GM18520 (cell line): Measurements from ENCODE around the gene YIF1B.

ENCODE experiments used
- ATAC-seq: cut with Tn5 transposase; IDR thresholded peaks from one replicate; pipeline ENCODE4 v1.9.1; 2021; ENCODE audit not compliant: unreplicated experiment

The YIF1B gene

DNA sequence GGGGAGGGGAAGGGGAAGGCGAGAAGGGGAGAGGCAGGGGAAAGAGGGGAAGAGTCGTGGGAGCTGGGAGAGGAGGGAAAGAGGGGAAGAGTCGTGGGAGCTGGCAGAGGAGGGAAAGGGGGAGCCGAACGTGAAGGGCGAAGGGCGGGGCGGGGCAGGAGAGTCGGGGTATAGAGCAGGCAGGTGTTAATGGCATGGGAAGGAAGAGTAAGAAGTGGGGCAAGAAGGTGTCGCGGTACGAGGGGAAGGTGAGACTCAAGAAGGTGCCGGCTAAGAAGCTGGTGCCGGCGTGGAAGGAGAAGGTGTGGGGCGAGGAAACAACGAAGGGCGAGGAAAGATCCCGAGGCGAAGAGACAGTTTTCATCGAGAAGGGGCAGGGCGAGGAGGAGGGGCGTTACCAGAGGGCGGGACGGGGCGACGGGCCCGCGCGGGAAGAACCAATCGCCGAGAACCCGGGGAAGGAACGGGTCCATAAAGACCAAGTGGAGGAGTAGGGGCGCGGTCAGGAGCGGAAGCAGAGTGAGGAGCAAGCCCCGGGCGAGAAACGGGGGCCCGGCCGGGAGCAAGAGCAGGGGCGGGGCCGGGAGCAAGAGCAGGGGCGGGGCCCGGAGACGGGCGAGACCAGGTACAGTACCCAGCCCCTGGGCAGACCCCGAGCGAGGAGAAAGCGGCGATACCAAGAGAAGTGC, 20.3 kb upstream of the YIF1B start:
- ATAC-seq = peak; percentile 63

GRCh38 chr19:38333245-38333644, 17.5 kb upstream of the YIF1B start:
- ATAC-seq = no peak

DNA sequence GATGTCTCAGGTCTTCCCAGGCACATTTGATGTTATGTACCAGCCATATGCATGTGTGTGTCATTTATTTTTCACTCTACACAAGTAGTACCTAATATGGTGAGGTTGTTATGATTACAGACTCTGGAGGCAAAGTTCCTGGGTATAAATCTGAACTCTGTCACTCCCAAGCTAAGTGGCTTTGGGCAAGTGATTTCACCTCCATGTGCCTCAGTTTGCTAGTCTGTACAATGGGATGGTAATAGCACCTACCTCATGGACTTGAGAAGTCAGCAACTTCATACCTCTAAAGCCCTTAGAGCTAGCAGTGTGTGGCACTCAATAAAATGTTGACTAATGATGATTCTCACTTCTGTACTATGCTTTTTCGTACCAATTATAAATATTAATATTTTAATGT, 16.0 kb upstream of the YIF1B start:
- no peak for ATAC-seq

- ATAC-seq = no peak
Observed at GRCh38 chr19:38329651-38330050, 13.9 kb upstream of the YIF1B start.

GRCh38 chr19:38326591-38326990, 10.8 kb upstream of the YIF1B start:
- ATAC-seq = no peak

DNA sequence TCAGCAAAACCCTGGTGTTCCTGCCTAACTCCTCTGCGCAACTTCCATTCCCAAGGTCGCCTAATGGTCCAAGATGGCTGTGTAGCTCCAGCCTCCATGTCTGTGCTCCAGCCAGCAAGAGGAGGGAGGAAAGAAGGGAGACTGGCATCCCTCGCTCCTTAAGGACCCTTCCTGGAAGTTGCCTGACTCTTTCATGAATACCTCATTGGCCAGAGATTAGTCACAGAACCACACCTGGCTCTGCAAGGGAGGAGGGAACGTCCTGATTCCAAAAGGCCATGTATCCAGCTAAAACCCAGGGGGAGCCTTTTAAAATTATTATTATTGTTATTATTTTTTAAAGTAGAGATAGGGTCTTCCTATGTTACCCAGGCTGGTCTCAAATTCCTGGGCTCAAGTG, 8.7 kb upstream of the YIF1B start:
- no peak for ATAC-seq

GRCh38 chr19:38323291-38323690, 7.5 kb upstream of the YIF1B start:
- ATAC-seq = no peak

- ATAC-seq = no peak
Observed at GRCh38 chr19:38321646-38322196, 6.0 kb upstream of the YIF1B start.

- no peak for ATAC-seq
Observed at GRCh38 chr19:38320969-38321339, 5.2 kb upstream of the YIF1B start.

DNA sequence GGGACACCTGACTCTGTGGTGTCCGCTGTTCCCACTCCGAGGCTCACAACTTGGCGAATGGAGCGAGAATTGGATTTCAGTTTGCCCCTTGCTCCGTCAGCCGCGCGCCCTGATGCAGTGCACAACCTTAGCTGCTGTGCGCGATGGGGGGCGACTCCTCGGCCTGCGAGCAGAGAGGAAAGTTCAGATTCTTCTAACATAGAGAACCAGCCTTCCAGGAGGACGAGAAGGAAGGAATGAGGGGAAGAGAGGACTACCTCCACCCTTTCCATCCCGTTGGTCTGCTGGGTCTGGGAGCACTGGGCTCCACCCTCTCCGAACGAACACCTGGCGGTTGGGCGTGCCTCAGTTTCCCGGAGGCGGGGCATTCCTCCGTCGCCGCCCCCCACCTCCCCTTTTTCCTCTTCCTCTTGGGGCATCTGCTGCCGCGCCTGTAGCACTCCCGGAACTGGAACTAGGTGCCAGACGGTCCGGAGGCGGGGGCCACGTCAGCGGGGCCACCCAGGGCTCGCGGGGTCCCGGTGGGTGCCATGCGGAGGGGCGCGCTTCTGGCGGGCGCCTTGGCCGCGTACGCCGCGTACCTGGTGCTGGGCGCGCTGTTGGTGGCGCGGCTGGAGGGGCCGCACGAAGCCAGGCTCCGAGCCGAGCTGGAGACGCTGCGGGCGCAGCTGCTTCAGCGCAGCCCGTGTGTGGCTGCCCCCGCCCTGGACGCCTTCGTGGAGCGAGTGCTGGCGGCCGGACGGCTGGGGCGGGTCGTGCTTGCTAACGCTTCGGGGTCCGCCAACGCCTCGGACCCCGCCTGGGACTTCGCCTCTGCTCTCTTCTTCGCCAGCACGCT, 3.9 kb upstream of the YIF1B start, which contains the start of gene KCNK6:
TSS of gene KCNK6 (plus strand) at position 425 of the 838 bp plus-strand sequence. CDS start at position 531, 106 bp downstream.
- ATAC-seq = no peak

DNA sequence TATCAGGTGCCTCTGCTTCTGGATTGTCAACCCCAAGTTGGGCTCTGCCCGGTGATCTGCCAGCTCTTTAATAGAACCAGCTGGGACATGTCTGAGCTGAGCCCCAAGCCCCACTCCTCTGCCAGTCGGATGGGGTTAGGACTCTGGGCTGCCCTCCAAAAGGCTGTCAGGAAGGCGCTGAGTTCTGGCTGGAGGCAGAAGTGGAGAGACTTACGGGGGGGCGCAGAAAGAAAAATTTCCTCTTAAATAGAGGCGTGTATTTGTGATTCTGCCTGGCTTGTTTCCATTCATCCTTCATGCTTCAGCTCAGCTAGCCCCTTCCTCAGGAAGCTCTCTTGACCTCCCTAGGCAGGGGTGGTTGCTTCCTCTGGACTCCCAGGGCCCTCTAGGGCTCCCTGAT, 2.9 kb upstream of the YIF1B start:
- ATAC-seq = no peak

DNA sequence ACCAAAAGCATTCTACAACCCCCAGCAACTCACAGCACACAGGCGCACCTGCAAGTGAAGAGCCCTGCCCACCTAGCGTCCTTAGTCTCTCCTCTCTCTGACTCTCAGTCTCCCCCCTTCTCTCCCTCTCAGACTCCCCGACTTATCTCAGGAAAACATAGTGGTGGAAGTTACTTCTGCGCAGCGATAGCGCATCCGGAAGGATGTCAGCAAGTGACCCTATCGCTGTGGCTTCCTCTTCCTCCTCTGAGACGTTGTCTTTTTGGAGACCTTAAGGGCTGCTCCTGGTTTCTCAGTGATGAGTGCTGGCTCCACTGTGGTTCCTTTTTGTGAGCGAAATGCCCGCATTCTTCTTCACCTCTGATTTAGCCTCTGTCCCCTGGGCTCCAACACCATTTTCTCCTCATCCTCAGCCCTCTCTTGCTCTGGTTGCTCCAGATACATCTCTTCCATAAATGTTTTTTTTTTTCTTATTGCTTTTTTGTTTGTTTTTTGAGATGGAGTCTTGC, 1.4 kb upstream of the YIF1B start:
- ATAC-seq = no peak

GRCh38 chr19:38316477-38317067, 825 bp upstream of the YIF1B start:
- ATAC-seq = no peak

DNA sequence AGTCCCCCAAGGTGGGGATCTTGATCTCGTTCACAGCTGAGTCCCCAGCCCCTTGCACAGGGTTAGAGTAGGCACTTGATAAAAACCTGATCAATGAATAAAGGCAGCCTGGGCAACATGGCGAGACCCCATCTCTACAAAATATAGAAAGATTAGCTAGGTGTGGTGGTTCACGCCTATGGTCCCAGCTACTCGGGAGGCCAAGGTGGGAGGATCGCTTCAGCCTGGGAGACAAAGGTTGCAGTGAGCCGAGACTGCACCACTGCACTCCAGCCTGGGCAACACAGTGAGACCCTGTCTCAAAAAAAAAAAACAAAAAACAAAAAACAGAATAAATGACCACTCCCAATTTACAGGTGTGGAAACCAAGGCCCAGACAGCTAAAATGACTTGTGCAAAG, 4.8 kb downstream of the YIF1B start:
- ATAC-seq = no peak

DNA sequence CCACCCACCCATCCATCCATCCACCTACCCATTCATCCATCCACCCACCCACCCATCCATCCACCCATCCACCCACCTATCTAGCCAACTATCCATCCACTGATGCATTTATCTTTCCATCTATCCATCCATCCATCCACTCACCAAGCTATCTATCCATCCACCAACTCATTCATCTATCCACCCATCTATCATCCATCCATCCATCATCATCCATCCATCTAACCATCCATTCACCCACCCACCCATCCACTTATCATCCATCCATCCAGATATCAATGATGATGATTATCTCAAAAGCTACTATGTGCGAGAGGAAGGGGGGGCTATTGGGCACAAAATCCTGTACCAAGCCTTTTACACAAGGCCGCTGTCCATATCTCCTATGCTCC, 5.5 kb downstream of the YIF1B start:
- ATAC-seq = no peak

DNA sequence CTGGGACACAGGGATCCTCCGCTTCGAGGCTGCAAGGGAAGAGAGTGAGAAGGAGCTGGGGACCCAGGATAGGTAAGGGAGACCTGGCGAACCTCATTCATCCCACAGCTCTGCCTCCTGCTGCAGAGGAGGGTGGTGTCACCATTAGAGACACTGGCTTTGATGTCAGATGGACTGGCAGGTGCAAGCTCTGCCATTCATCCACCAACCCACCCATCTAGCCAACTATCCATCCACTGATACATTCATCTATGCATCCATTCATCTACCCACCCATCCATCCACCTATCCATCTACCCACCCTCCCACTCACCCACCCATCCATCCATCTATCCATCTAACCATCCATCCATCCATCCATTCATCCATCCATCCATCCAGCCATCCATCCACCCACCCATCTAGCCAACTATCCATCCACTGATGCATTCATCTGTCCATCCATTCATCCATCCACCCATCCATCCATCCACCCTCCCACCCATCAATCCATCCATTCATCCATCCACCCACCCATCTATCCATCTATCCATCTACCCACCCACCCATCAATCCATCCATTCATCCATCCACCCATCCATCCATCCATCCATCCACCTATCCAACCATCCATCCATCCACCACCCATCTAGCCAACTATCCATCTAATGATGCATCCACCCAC, 6.0 kb downstream of the YIF1B start:
- ATAC-seq = no peak

DNA sequence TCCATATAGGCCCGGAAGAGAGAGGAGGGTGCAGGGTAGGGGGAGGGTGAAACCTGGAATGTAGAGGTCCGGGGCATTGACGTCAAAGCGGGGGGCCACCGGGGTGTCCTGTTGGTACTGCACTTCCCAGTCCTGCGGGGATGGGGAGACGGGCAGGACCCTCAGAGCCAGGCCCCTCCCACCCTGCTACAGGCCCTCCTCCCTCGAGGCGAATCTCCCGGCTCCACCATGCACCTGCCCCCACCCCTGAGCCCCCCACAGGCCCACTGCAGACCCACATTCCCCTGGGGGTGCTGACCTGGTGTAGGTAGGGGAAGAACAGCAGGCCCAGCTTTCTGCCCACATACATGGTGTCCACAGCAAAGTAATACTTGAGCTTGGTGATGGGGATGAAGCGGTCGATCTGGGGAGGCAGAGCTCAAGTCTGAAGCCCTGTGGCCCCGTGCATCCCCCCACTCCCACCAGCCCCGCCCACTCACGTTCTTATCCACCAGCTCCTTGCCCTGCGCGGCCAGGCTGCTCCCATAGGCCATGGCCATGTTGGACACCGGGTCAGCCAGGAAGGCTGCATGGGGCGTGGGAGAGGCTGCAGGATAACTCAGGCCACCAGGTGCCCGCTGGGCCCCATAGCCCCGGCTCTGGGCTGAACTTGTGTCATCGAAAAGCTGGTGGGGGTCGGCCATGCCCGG, 6.7 kb downstream of the YIF1B start:
- ATAC-seq = no peak

DNA sequence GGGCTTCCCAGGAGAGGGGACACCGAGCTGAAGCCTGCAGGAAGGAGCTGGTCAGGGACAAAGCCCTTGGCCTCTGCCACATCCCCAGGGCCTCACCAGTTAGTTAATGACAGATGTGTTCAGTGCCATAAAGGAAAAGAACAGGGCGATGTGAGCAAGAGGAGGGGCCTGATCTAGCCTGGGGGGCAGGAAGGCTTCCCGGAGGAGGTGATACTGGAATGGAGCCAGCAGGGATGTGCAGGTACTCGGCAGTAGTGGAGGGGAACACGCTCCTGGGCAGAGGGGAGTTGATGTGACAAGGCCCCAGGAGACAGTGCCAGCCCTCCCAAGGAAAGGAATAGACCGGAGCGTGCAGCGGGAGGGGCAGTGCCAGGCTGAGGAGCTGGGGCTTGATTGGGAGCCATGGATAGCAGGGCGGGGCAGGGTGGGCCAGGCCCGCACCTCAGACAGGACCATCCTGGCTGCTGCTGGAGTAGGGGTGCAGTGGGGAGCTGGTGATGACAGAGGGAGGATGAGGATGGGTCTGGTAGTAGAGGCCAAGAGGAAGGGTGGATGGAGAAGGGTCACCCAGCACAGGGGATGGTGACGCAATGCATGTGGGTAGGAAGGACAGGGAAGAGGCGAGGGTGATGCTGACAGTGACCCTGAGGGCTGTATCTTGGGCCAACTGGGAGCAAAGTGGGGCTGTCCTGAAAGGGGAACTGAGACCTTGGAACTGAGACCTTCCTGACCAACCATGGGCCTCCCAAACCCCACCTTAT, 7.6 kb downstream of the YIF1B start:
- ATAC-seq = no peak

GRCh38 chr19:38307597-38307996, 8.2 kb downstream of the YIF1B start:
- ATAC-seq = no peak

GRCh38 chr19:38307076-38307475, 8.7 kb downstream of the YIF1B start:
- ATAC-seq = no peak
